Measurements from ENCODE around the gene TCEA3. TPM values are rescaled to one million over a fixed set of nuclear protein-coding genes. Genes with fewer than 3 reads are reported as not detected.

The TCEA3 gene
- total RNA-seq, 1 donor from 2014 or later, result 6.8 TPM

GRCh38 chr1:23422941-23423340 is 1.6 kb downstream of the TCEA3 start:
- Histone ChIP-seq H3K27me3 (ENCODE audit: control insufficient read depth, insufficient read depth, low read length) (peaks cover 16% of the 10 kb centered on the region), H3K4me3 (ENCODE audit: low read depth, low read length) (no peak overlapping the region), H3K36me3 (ENCODE audit: control insufficient read depth, insufficient read depth, low read length) (no peaks in the 10 kb centered on the region)
- DNase-seq (ENCODE audit: low read depth), result no peak
- no peak for TF ChIP-seq CTCF (IDR thresholded peaks at IDR 0.05; ENCODE audit: insufficient read depth, low read length, poor library complexity, severe bottlenecking)

DNA sequence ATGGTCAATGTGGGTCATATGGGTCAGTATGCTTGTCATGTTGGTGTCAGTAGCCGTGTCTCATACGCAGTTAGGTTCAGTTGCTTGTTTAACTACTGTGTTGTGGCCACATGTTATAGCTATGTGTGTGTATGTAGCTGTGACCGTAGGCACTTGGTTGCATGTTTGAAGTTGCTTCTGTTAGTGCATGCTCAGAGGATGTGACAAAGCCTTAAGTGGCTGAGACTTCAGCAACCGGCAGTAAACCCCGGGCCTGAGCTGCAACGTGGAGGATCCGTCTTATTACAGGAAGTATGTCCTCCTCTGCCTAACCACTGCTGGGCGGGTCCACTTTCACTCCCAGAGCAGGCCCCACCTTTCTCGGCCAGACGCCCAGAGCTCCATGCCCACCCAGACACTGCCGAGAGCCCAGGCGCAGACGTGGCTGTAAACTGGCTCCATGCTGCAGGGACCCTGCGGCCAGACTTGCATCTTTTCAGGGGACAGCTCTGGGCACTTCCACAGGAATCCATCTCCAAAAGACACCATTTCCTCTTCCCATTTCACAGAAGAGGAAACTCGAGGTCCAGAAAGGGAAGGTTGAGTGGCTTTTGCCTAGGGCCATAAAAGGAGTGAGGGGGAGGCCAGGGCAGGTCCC is 2.2 kb downstream of the TCEA3 start:
- Histone ChIP-seq H3K36me3 (ENCODE audit: control insufficient read depth, insufficient read depth, low read length) (no peaks in the 10 kb centered on the region), H3K4me3 (ENCODE audit: low read depth, low read length) (no peak overlapping the region), H3K27me3 (ENCODE audit: control insufficient read depth, insufficient read depth, low read length) (peaks cover 16% of the 10 kb centered on the region)
- TF ChIP-seq CTCF (IDR thresholded peaks at IDR 0.05; ENCODE audit: insufficient read depth, low read length, poor library complexity, severe bottlenecking), result no peak
- DNase-seq (ENCODE audit: low read depth), result no peak

DNA sequence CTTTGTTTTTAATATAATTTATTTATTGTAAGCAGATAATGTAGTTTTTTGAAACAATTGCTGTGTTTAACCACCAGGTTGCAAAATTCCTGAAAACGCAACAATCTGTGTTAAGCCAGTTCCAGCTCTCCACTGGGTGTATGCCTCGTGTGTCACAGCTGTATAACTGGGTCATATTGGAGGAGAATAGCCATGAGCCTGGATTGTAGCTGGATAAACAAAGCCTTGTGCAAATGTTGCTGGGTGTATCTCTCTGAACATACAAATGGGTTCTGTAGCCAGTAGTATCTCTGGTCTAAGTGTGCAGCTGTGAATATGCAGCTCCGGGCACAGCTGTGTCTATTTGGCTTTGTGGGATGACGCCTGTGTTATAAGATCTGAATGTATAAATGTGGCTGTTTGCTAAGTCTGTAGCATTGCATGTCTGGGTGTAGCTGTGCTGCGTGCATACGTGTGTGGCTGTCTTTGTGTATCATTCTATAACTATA is 2.8 kb downstream of the TCEA3 start:
- DNase-seq (ENCODE audit: low read depth), result no peak
- Histone ChIP-seq H3K27me3 (ENCODE audit: control insufficient read depth, insufficient read depth, low read length) (peaks cover 16% of the 10 kb centered on the region), H3K4me3 (ENCODE audit: low read depth, low read length) (no peak overlapping the region), H3K36me3 (ENCODE audit: control insufficient read depth, insufficient read depth, low read length) (no peaks in the 10 kb centered on the region)
- no peak for TF ChIP-seq CTCF (IDR thresholded peaks at IDR 0.05; ENCODE audit: insufficient read depth, low read length, poor library complexity, severe bottlenecking)

DNA sequence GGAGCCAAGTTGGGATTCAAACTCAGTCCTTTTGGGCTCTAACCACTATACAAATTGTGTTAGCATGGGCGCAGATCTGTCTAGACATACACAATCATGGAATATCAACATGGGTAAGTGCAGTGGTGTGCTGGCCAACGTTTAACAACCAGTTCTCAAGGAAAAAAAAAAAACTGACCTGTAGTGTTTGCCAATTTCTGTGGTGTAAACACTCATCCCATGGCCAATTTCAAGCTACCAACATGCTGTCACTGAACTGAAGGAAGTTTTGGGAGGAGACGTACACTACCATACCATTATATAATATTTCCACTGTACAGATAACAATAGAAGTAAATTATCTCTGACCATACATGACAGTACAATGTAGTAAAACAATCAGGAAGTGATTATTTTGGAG is 3.2 kb downstream of the TCEA3 start:
- DNase-seq (ENCODE audit: low read depth), result no peak
- Histone ChIP-seq H3K4me3 (ENCODE audit: low read depth, low read length) (no peak overlapping the region), H3K36me3 (ENCODE audit: control insufficient read depth, insufficient read depth, low read length) (no peaks in the 10 kb centered on the region), H3K27me3 (ENCODE audit: control insufficient read depth, insufficient read depth, low read length) (peaks cover 16% of the 10 kb centered on the region)
- TF ChIP-seq CTCF (IDR thresholded peaks at IDR 0.05; ENCODE audit: insufficient read depth, low read length, poor library complexity, severe bottlenecking), result no peak

GRCh38 chr1:23420778-23421177 is 3.8 kb downstream of the TCEA3 start:
- H3K36me3 ChIP-seq (ENCODE audit: control insufficient read depth, insufficient read depth, low read length), result no peaks in the 10 kb centered on the region
- DNase-seq (ENCODE audit: low read depth), result no peak
- TF ChIP-seq CTCF (IDR thresholded peaks at IDR 0.05; ENCODE audit: insufficient read depth, low read length, poor library complexity, severe bottlenecking), result no peak

GRCh38 chr1:23419180-23419579 is 5.4 kb downstream of the TCEA3 start:
- no peak for DNase-seq (ENCODE audit: low read depth)
- Histone ChIP-seq H3K4me3 (ENCODE audit: low read depth, low read length) (no peak overlapping the region), H3K36me3 (ENCODE audit: control insufficient read depth, insufficient read depth, low read length) (no peaks in the 10 kb centered on the region), H3K27me3 (ENCODE audit: control insufficient read depth, insufficient read depth, low read length) (peaks cover 4% of the 10 kb centered on the region)
- TF ChIP-seq CTCF (IDR thresholded peaks at IDR 0.05; ENCODE audit: insufficient read depth, low read length, poor library complexity, severe bottlenecking), result no peak

More at GRCh38 chr1:23420778-23421177, 3.8 kb downstream of the TCEA3 start:
- peaks cover 16% of the 10 kb centered on the region for H3K27me3 ChIP-seq (ENCODE audit: control insufficient read depth, insufficient read depth, low read length)
- H3K4me3 ChIP-seq (ENCODE audit: low read depth, low read length), result no peak overlapping the region

All from kidney epithelial cell (primary cell).